T-helper 2 cell treated with Interferon-gamma antibody and Interleukin-4, amounts not matched to agents 100 ng/mL and 5 ng/mL, for 36 hours (primary cell): ENCODE data around the gene TSPAN9. TPM values are rescaled to one million over a fixed set of nuclear protein-coding genes. Genes with fewer than 3 reads are reported as not detected.

Experiments used
- intact Hi-C: fragments of 100-400 bp; cut with micrococcal nuclease; formaldehyde crosslinking; loops from one replicate; pipeline ENCODE4 v1.15.1; 2023
- total RNA-seq: library from RNA; stranded (reverse); gene quantifications from 2 replicates; pipeline ENCODE4 v1.2.3, GENCODE V29; 2022

TSPAN9 gene
- total RNA-seq, 1 donor from 2014 or later: not detected

- intact Hi-C loops: no loop called here
These were observed 107.3 kb downstream of the TSPAN9 start for GRCh38 chr12:3184485-3184884.

GRCh38 chr12:3185260-3185870 is 108.2 kb downstream of the TSPAN9 start:
- intact Hi-C loops: no loop called here

GRCh38 chr12:3186546-3187215 is 109.5 kb downstream of the TSPAN9 start:
- intact Hi-C loops: no loop called here

GRCh38 chr12:3187846-3188770 is 110.9 kb downstream of the TSPAN9 start:
- intact Hi-C loops: no loop called here

GRCh38 chr12:3189282-3189681 is 112.1 kb downstream of the TSPAN9 start:
- intact Hi-C loops: no loop called here

- intact Hi-C loops: no loop called here
These were observed 112.9 kb downstream of the TSPAN9 start for GRCh38 chr12:3190101-3190500.

- intact Hi-C loops: no loop called here
These were observed 114.3 kb downstream of the TSPAN9 start for GRCh38 chr12:3191450-3191849.

- intact Hi-C loops: no loop called here
These were observed 115.0 kb downstream of the TSPAN9 start for GRCh38 chr12:3192221-3192620.

GRCh38 chr12:3193131-3193530 is 116.0 kb downstream of the TSPAN9 start:
- intact Hi-C loops: no loop called here

GRCh38 chr12:3193755-3194154 is 116.6 kb downstream of the TSPAN9 start:
- intact Hi-C loops: no loop called here

- intact Hi-C loops: no loop called here
These were observed 118.2 kb downstream of the TSPAN9 start for GRCh38 chr12:3195337-3195736.

GRCh38 chr12:3195859-3196483 is 118.8 kb downstream of the TSPAN9 start:
- intact Hi-C loops: no loop called here

GRCh38 chr12:3196488-3196887 is 119.3 kb downstream of the TSPAN9 start:
- intact Hi-C loops: no loop called here

- intact Hi-C loops: no loop called here
These were observed 120.1 kb downstream of the TSPAN9 start for GRCh38 chr12:3197131-3197818.

GRCh38 chr12:3199551-3200031 is 122.4 kb downstream of the TSPAN9 start:
- intact Hi-C loops: no loop called here

- intact Hi-C loops: no loop called here
These were observed 122.9 kb downstream of the TSPAN9 start for GRCh38 chr12:3200032-3200617.

- intact Hi-C loops: no loop called here
These were observed 123.6 kb downstream of the TSPAN9 start for GRCh38 chr12:3200814-3201233.

GRCh38 chr12:3201339-3202051 is 124.3 kb downstream of the TSPAN9 start:
- intact Hi-C loops: loop anchor here (1.0 kb wide), 1 partner anchor 128 kb away; no protein-coding TSS in a partner anchor

- intact Hi-C loops: loop anchor here (1.0 kb wide), 1 partner anchor 129 kb away; no protein-coding TSS in a partner anchor
These were observed 124.9 kb downstream of the TSPAN9 start for GRCh38 chr12:3202096-3202495.
